DMS 273 (cell line): ENCODE measurements around the gene SMYD3.

ENCODE experiments used
- DNase-seq: peaks from one replicate; lab custom pipeline; 2025; ENCODE audit not compliant: unreplicated experiment; lab: John Stamatoyannopoulos, UW

The SMYD3 gene

GRCh38 chr1:246309247-246309884, 197.7 kb downstream of the SMYD3 start:
- DNase-seq: no peak

GRCh38 chr1:246308533-246309075, 198.5 kb downstream of the SMYD3 start:
- DNase-seq: no peak

GRCh38 chr1:246306415-246307037, 200.6 kb downstream of the SMYD3 start:
- DNase-seq: no peak

- DNase-seq: no peak
Measured at GRCh38 chr1:246304484-246305259, 202.4 kb downstream of the SMYD3 start.

- no peak for DNase-seq
Measured at GRCh38 chr1:246302711-246303317, 204.3 kb downstream of the SMYD3 start.

- DNase-seq: no peak
Measured at GRCh38 chr1:246302251-246302625, 204.8 kb downstream of the SMYD3 start.

GRCh38 chr1:246301553-246302250, 205.4 kb downstream of the SMYD3 start:
- no peak for DNase-seq

- no peak for DNase-seq
Measured at GRCh38 chr1:246300626-246301549, 206.2 kb downstream of the SMYD3 start.

GRCh38 chr1:246297279-246298265, 209.5 kb downstream of the SMYD3 start:
- DNase-seq: no peak

- DNase-seq: no peak
Measured at GRCh38 chr1:246295968-246296367, 211.1 kb downstream of the SMYD3 start.

- no peak for DNase-seq
Measured at GRCh38 chr1:246295340-246295739, 211.7 kb downstream of the SMYD3 start.

- no peak for DNase-seq
Measured at GRCh38 chr1:246294263-246294662, 212.8 kb downstream of the SMYD3 start.

GRCh38 chr1:246293366-246294121, 213.5 kb downstream of the SMYD3 start:
- DNase-seq: no peak

GRCh38 chr1:246292571-246292970, 214.5 kb downstream of the SMYD3 start:
- peak; percentile 27 for DNase-seq

GRCh38 chr1:246291127-246291526, 216.0 kb downstream of the SMYD3 start:
- peak; percentile 94 for DNase-seq

GRCh38 chr1:246283771-246284410, 223.2 kb downstream of the SMYD3 start:
- DNase-seq: peak; percentile 82

- DNase-seq: no peak
Measured at GRCh38 chr1:246281639-246282038, 225.4 kb downstream of the SMYD3 start.
